ENCODE data around the gene MALT1. TPM values are rescaled to one million over a fixed set of nuclear protein-coding genes. Genes with fewer than 3 reads are reported as not detected.
A peak's percentile ranks its signal among the peaks of the same experiment; 100 is the strongest.

The MALT1 gene
- total RNA-seq, 2 donors from 2014 or later: 41.1 to 51.6 TPM

- TF ChIP-seq POLR2AphosphoS5 (IDR thresholded peaks at IDR 0.05) (no peak), CTCF (IDR thresholded peaks at IDR 0.05) (no peak), POLR2A (IDR thresholded peaks at IDR 0.05) (no peak)
- H3K36me3 ChIP-seq: no peaks in the 10 kb centered on the region
- H3K4me1 ChIP-seq (replicated peaks): peaks cover 5% of the 10 kb centered on the region
- no peaks in the 10 kb centered on the region for H3K9me3 ChIP-seq
- intact Hi-C loops (cut with DNase I): loop anchor here (10.0 kb wide), 2 partner anchors 431 to 721 kb away; partner anchors contain the start of gene NEDD4L
- H3K27ac ChIP-seq: peak overlapping the region in 1 of 2 donors; percentile 22
- no peaks in the 10 kb centered on the region for H3K27me3 ChIP-seq (replicated peaks; ENCODE audit: insufficient read depth)
- WGBS: 63% methylated on average over 3 of the region's 3 CpGs
- no peak overlapping the region for H3K4me3 ChIP-seq
- no peak for DNase-seq (ENCODE audit: low spot score)
These were observed 94.9 kb downstream of the MALT1 start for GRCh38 chr18:58766164-58766563.

GRCh38 chr18:58766946-58767345 is 95.7 kb downstream of the MALT1 start:
- Histone ChIP-seq H3K36me3 (no peaks in the 10 kb centered on the region), H3K4me1 (replicated peaks) (peaks cover 5% of the 10 kb centered on the region), H3K27ac (no peak overlapping the region), H3K4me3 (no peak overlapping the region), H3K27me3 (replicated peaks; ENCODE audit: insufficient read depth) (no peaks in the 10 kb centered on the region), H3K9me3 (no peaks in the 10 kb centered on the region)
- TF ChIP-seq CTCF (IDR thresholded peaks at IDR 0.05): no peak
- no peak for TF ChIP-seq POLR2A (IDR thresholded peaks at IDR 0.05)
- no peak for TF ChIP-seq POLR2AphosphoS5 (IDR thresholded peaks at IDR 0.05)
- intact Hi-C loops (cut with DNase I): loop anchor here (10.0 kb wide), 2 partner anchors 432 to 722 kb away; partner anchors contain the start of gene NEDD4L
- WGBS: 83% methylated on average over 7 of the region's 7 CpGs
- no peak for DNase-seq (ENCODE audit: low spot score)

- no peaks in the 10 kb centered on the region for H3K36me3 ChIP-seq
- H3K27me3 ChIP-seq (replicated peaks; ENCODE audit: insufficient read depth): no peaks in the 10 kb centered on the region
- intact Hi-C loops (cut with DNase I): loop anchor here (1.0 to 10.0 kb wide), 3 partner anchors 302 to 724 kb away; partner anchors contain the start of gene NEDD4L
- no peaks in the 10 kb centered on the region for H3K9me3 ChIP-seq
- H3K27ac ChIP-seq: peak overlapping the region; percentile 66 to 67
- WGBS: 6% methylated on average over 17 of the region's 40 CpGs
- peak; percentile 75 for DNase-seq (ENCODE audit: low spot score)
- H3K4me1 ChIP-seq (replicated peaks): peaks cover 5% of the 10 kb centered on the region
- TF ChIP-seq CTCF (IDR thresholded peaks at IDR 0.05) (peak; percentile 74 to 94 (median 84)), POLR2AphosphoS5 (IDR thresholded peaks at IDR 0.05) (peak; percentile 57), POLR2A (IDR thresholded peaks at IDR 0.05) (no peak)
- no peak overlapping the region for H3K4me3 ChIP-seq
These were observed 97.2 kb downstream of the MALT1 start for GRCh38 chr18:58768293-58768974.

- 64% methylated on average over 8 of the region's 8 CpGs for WGBS
- intact Hi-C loops (cut with DNase I): loop anchor here (10.0 kb wide), 2 partner anchors 435 to 725 kb away; partner anchors contain the start of gene NEDD4L
- TF ChIP-seq POLR2AphosphoS5 (IDR thresholded peaks at IDR 0.05) (no peak), CTCF (IDR thresholded peaks at IDR 0.05) (no peak), POLR2A (IDR thresholded peaks at IDR 0.05) (no peak)
- no peaks in the 10 kb centered on the region for H3K9me3 ChIP-seq
- peak overlapping the region in 1 of 2 donors; percentile 9 for H3K4me3 ChIP-seq
- H3K27me3 ChIP-seq (replicated peaks; ENCODE audit: insufficient read depth): no peaks in the 10 kb centered on the region
- no peak for DNase-seq (ENCODE audit: low spot score)
- H3K4me1 ChIP-seq (replicated peaks): peaks cover 3% of the 10 kb centered on the region
- no peaks in the 10 kb centered on the region for H3K36me3 ChIP-seq
- H3K27ac ChIP-seq: peak overlapping the region; percentile 66 to 67
These were observed 98.1 kb downstream of the MALT1 start for GRCh38 chr18:58769321-58769720.

- H3K27ac ChIP-seq: peak overlapping the region in 1 of 2 donors; percentile 66
- H3K27me3 ChIP-seq (replicated peaks; ENCODE audit: insufficient read depth): no peaks in the 10 kb centered on the region
- H3K9me3 ChIP-seq: no peaks in the 10 kb centered on the region
- no peak overlapping the region for H3K4me3 ChIP-seq
- no peak for TF ChIP-seq POLR2AphosphoS5 (IDR thresholded peaks at IDR 0.05)
- TF ChIP-seq POLR2A (IDR thresholded peaks at IDR 0.05): no peak
- no peak for DNase-seq (ENCODE audit: low spot score)
- intact Hi-C loops (cut with DNase I): no loop called here
- H3K36me3 ChIP-seq: no peaks in the 10 kb centered on the region
- WGBS: 79% methylated on average over 1 of the region's 1 CpG
- H3K4me1 ChIP-seq (replicated peaks): peaks cover 3% of the 10 kb centered on the region
These were observed 99.3 kb downstream of the MALT1 start for GRCh38 chr18:58770601-58771000.
